WERI-Rb-1 (cell line): ENCODE results near the gene OLIG3.

Source experiments
- DNase-seq: peaks from one replicate; pipeline ENCODE4 v3.0.0-alpha.2; 2020
- H3K27ac ChIP-seq: fragments of 250-450 bp; sonication (Bioruptor Pico); 2 replicates; pipeline ENCODE4 v1.5.1; 2020; ENCODE audit warnings: mild to moderate bottlenecking, moderate library complexity
- H3K27me3 ChIP-seq: fragments of 250-450 bp; sonication (Bioruptor Pico); 2 replicates; pipeline ENCODE4 v1.5.1; 2021; ENCODE audit warnings: mild to moderate bottlenecking, low read depth, moderate library complexity; ENCODE audit not compliant: insufficient read depth, severe bottlenecking
- H3K36me3 ChIP-seq: fragments of 250-450 bp; sonication (Bioruptor Pico); 2 replicates; pipeline ENCODE4 v1.5.1; 2020; ENCODE audit warnings: mild to moderate bottlenecking, moderate library complexity
- H3K4me3 ChIP-seq: 2 replicates; pipeline ENCODE4 v1.5.1; 2011; ENCODE audit warnings: low read depth, mild to moderate bottlenecking, control low read depth, low read length
- H3K9me3 ChIP-seq: fragments of 250-450 bp; sonication (Bioruptor Pico); 2 replicates; pipeline ENCODE4 v1.5.1; 2021; ENCODE audit warnings: mild to moderate bottlenecking, moderate library complexity; ENCODE audit not compliant: severe bottlenecking
- CTCF ChIP-seq: IDR thresholded peaks from 2 replicates; pipeline ENCODE4 v1.5.1; 2011; ENCODE audit warnings: low read depth, mild to moderate bottlenecking, control low read depth, inconsistent platforms, low read length

OLIG3 gene

DNA sequence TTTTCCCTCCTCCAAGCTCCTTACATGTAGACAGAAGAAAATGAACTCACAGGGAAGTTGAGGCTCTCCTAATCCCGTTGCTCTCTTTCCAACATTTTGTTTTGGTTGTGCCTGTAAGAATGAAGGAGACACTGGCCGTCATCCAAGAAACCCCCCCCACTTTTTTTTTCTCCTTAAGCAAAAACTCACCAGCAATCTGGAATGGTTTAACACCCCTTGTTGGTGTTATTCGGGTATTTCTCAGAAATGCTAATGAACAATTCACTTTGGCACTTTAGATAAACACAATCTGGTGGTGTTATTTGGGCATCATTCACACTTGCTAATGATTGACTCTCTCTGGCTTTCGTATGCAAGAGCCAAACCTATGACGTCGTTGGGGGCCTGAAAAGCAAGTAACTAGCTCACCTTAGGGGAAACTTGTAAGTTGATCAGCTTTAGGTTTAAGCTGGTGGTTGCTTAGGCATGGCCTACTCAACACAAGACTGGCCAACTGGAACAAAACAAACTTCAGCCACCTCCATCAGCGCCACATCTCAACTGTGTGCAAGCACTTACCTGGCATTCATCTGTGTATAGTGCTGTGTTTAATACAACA lies 24.3 kb upstream of the OLIG3 start:
- Histone ChIP-seq H3K27me3 (peaks cover 13% of the 10 kb centered on the region), H3K36me3 (no peaks in the 10 kb centered on the region), H3K27ac (no peak overlapping the region), H3K9me3 (no peaks in the 10 kb centered on the region), H3K4me3 (no peak overlapping the region)
- TF ChIP-seq CTCF: no peak
- DNase-seq: no peak

- DNase-seq: no peak
- H3K9me3 ChIP-seq: no peaks in the 10 kb centered on the region
- H3K4me3 ChIP-seq: no peak overlapping the region
- no peak overlapping the region for H3K27ac ChIP-seq
- no peaks in the 10 kb centered on the region for H3K36me3 ChIP-seq
- TF ChIP-seq CTCF: no peak
- peaks cover 13% of the 10 kb centered on the region for H3K27me3 ChIP-seq
Measured at GRCh38 chr6:137514418-137514817, 20.2 kb upstream of the OLIG3 start.

- Histone ChIP-seq H3K36me3 (no peaks in the 10 kb centered on the region), H3K4me3 (no peak overlapping the region; the same call in 1 of the 2 replicates), H3K27ac (no peak overlapping the region), H3K9me3 (no peaks in the 10 kb centered on the region), H3K27me3 (peaks cover 17% of the 10 kb centered on the region)
- no peak for DNase-seq
- no peak for TF ChIP-seq CTCF
Measured at GRCh38 chr6:137512757-137513605, 18.8 kb upstream of the OLIG3 start.

- no peak for TF ChIP-seq CTCF
- H3K27ac ChIP-seq: no peak overlapping the region
- DNase-seq: no peak
- no peaks in the 10 kb centered on the region for H3K36me3 ChIP-seq
- H3K9me3 ChIP-seq: no peaks in the 10 kb centered on the region
- H3K27me3 ChIP-seq: peaks cover 17% of the 10 kb centered on the region
- H3K4me3 ChIP-seq: no peak overlapping the region
Measured at GRCh38 chr6:137510923-137511322, 16.7 kb upstream of the OLIG3 start.

DNA sequence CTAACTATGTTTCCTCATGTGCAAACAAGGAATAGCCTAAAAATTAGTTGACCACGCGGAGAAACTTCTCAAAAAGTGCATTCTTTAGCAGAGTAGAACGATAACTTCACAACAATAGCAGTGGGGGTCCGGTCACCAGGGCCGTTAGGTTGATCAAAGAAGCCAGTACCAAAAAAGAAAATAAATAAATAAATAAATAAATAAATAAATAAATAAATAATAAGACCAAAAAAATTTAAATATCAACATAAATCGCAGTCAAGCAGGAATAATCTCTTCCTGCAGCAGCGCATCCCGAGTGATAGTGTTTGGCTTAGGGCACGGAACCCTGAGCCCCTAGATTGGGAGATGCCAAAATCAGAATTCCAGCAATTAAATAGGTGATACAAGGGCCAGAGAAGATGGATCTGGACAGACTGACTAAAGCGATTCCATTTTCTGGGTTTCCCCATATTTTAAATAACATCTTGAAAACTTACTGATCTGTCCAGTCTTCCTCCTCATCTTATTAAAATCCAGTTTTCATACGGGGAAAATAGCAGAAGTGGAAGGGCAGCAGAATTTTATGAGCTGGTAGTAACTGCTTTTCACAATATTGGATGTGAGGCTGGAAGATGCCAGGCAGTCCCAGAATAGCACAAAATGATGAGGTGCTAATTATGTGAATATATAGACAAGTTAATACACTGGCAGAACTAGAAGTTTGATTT lies 4.4 kb upstream of the OLIG3 start:
- no peaks in the 10 kb centered on the region for H3K9me3 ChIP-seq
- no peak overlapping the region for H3K4me3 ChIP-seq
- peaks cover 64% of the 10 kb centered on the region for H3K27me3 ChIP-seq
- H3K27ac ChIP-seq: no peak overlapping the region
- DNase-seq: no peak
- TF ChIP-seq CTCF: no peak
- H3K36me3 ChIP-seq: no peaks in the 10 kb centered on the region
